PC-3 (cell line): Measurements from ENCODE around the gene MMD. TPM values are rescaled to one million over a fixed set of nuclear protein-coding genes. Genes with fewer than 3 reads are reported as not detected.

Experiments used
- ATAC-seq: fragments of 200-7000 bp; cut with Tn5 transposase; 2 replicates; pipeline ENCODE4 v1.9.1; 2020; ENCODE audit warnings: mild to moderate bottlenecking, moderate library complexity
- BruUV-seq: library from RNA; stranded (reverse); fragments of 400-500 nt; replicated peaks from 2 replicates; lab custom pipeline; 2021; lab: Mats Ljungman, UMichigan
- CTCF ChIA-PET: fragments of 300-600 bp; sonication (Branson Sonifier 250); formaldehyde crosslinking; loops from one replicate; lab custom pipeline; 2022; ENCODE audit warnings: antibody characterized with exemption; lab: Charles Lee
- POLR2A ChIA-PET: fragments of 300-600 bp; sonication (Branson Sonifier 250); formaldehyde crosslinking; loops from one replicate; lab custom pipeline; 2022; ENCODE audit warnings: antibody characterized with exemption; ENCODE audit not compliant: unreplicated experiment; lab: Charles Lee
- DNase-seq: peaks from one replicate; pipeline ENCODE4 v3.0.0-alpha.2; 2015
- H2AFZ ChIP-seq: fragments of 300-600 bp; sonication (generic); 2 replicates; pipeline ENCODE4 v1.6.0; 2016; ENCODE audit warnings: antibody characterized with exemption, low read length
- H3F3A ChIP-seq: fragments of 300-600 bp; sonication (generic); one replicate; pipeline ENCODE4 v1.6.0; 2017; ENCODE audit warnings: antibody characterized with exemption, low read length, control low read depth, mild to moderate bottlenecking; ENCODE audit not compliant: unreplicated experiment
- H3K27ac ChIP-seq: fragments of 300-600 bp; sonication (generic); 2 replicates; pipeline ENCODE4 v1.5.1; 2016; ENCODE audit warnings: mild to moderate bottlenecking, low read length
- H3K27me3 ChIP-seq: fragments of 300-600 bp; sonication (generic); 2 replicates; pipeline ENCODE4 v1.6.1; 2016; ENCODE audit warnings: low read length, mixed read lengths
- H3K36me3 ChIP-seq: fragments of 300-600 bp; sonication (generic); 2 replicates; pipeline ENCODE4 v1.6.1; 2016; ENCODE audit warnings: low read depth, mixed run types, low read length, mixed read lengths
- H3K4me1 ChIP-seq: fragments of 300-600 bp; sonication (generic); 2 replicates; pipeline ENCODE4 v1.5.1; 2016; ENCODE audit warnings: low read length; ENCODE audit not compliant: insufficient read depth
- H3K4me2 ChIP-seq: fragments of 300-600 bp; sonication (generic); 2 replicates; pipeline ENCODE4 v1.6.0; 2016; ENCODE audit warnings: low read length
- H3K4me3 ChIP-seq: fragments of 300-600 bp; sonication (generic); 2 replicates; pipeline ENCODE4 v1.5.1; 2016; ENCODE audit warnings: mild to moderate bottlenecking, low read length, mixed read lengths
- H3K79me2 ChIP-seq: fragments of 300-600 bp; sonication (generic); 2 replicates; pipeline ENCODE4 v1.6.1; 2017; ENCODE audit warnings: low read length, mixed read lengths
- H3K9ac ChIP-seq: fragments of 300-600 bp; sonication (generic); 2 replicates; pipeline ENCODE4 v1.6.0; 2016; ENCODE audit warnings: mild to moderate bottlenecking, low read length
- H3K9me2 ChIP-seq: fragments of 300-600 bp; sonication (generic); replicated peaks from 2 replicates; pipeline ENCODE4 v1.6.1; 2016; ENCODE audit warnings: mixed run types, low read length, mixed read lengths
- H3K9me3 ChIP-seq: fragments of 300-600 bp; sonication (generic); 2 replicates; pipeline ENCODE4 v1.6.1; 2016; ENCODE audit warnings: low read length, mixed read lengths
- H4K20me1 ChIP-seq: fragments of 300-600 bp; sonication (generic); 2 replicates; pipeline ENCODE4 v1.6.1; 2016; ENCODE audit warnings: low read length, mixed read lengths
- CTCF ChIP-seq: fragments of 300-600 bp; sonication (generic); conservative IDR thresholded peaks from 2 replicates; pipeline ENCODE4 v1.5.1; 2017; ENCODE audit warnings: antibody characterized with exemption, low read depth, mild to moderate bottlenecking, low read length
- EZH2 ChIP-seq: fragments of 300-600 bp; sonication (generic); IDR thresholded peaks from one replicate; pipeline ENCODE4 v1.6.1; 2017; ENCODE audit warnings: antibody characterized with exemption, mild to moderate bottlenecking, low read length; ENCODE audit not compliant: unreplicated experiment
- EZH2phosphoT487 ChIP-seq: fragments of 300-600 bp; sonication (generic); IDR thresholded peaks from 2 replicates; pipeline ENCODE4 v1.6.1; 2018; ENCODE audit warnings: mild to moderate bottlenecking, antibody characterized with exemption, low read length, borderline replicate concordance
- intact Hi-C: fragments of 100-400 bp; cut with micrococcal nuclease; formaldehyde crosslinking; loops from 2 replicates; pipeline ENCODE4 v1.9.0; 2023
- total RNA-seq: library from RNA; depleted of rRNA; stranded (reverse); fragments of >200 nt; gene quantifications from 2 replicates; pipeline ENCODE4 v1.2.3, GENCODE V29; 2014

MMD gene
- total RNA-seq, 1 experiment from 2014 or later = 24.1 TPM

GRCh38 chr17:55386796-55387332, 34.8 kb downstream of the MMD start:
- no peak overlapping the region for H3K4me3 ChIP-seq
- no peak for ATAC-seq
- H4K20me1 ChIP-seq = no peaks in the 10 kb centered on the region
- no peaks in the 10 kb centered on the region for H3K4me1 ChIP-seq
- POLR2A ChIA-PET = interaction anchor here (0.5 kb wide), 1 partner anchor 106 kb away, joined by 3 read pairs; no protein-coding TSS in a partner anchor
- no peak overlapping the region for H2AFZ ChIP-seq
- no peak overlapping the region for H3K27ac ChIP-seq
- no peaks in the 10 kb centered on the region for H3K36me3 ChIP-seq
- no peaks in the 10 kb centered on the region for H3K9me3 ChIP-seq
- H3K9ac ChIP-seq = no peak overlapping the region
- CTCF ChIA-PET = no interaction called here
- TF ChIP-seq EZH2phosphoT487 (no peak), CTCF (no peak), EZH2 (no peak)
- no peaks in the 10 kb centered on the region for H3K79me2 ChIP-seq
- H3K4me2 ChIP-seq = no peak overlapping the region
- 0 out of 2 replicates have a peak, but pooled peaks cover under 1% of the 10 kb centered on the region for H3K27me3 ChIP-seq
- BruUV-seq = no TSS peak
- intact Hi-C loops = no loop called here
- no peaks in the 10 kb centered on the region for H3K9me2 ChIP-seq
- no peaks in the 10 kb centered on the region for H3F3A ChIP-seq
- DNase-seq = no peak

- Histone ChIP-seq H2AFZ (no peak overlapping the region), H3K27ac (no peak overlapping the region), H3K4me2 (no peak overlapping the region), H3K36me3 (no peaks in the 10 kb centered on the region), H3K4me3 (no peak overlapping the region), H3K27me3 (0 out of 2 replicates have a peak, but pooled peaks cover 4% of the 10 kb centered on the region), H3F3A (no peaks in the 10 kb centered on the region), H3K9me3 (no peaks in the 10 kb centered on the region), H3K9me2 (no peaks in the 10 kb centered on the region), H3K4me1 (no peaks in the 10 kb centered on the region), H3K79me2 (no peaks in the 10 kb centered on the region), H3K9ac (no peak overlapping the region), H4K20me1 (no peaks in the 10 kb centered on the region)
- no TSS peak for BruUV-seq
- ATAC-seq (no peak), DNase-seq (no peak)
- TF ChIP-seq EZH2phosphoT487 (no peak), CTCF (no peak), EZH2 (no peak)
- intact Hi-C loops = no loop called here
- POLR2A ChIA-PET = no interaction called here
- CTCF ChIA-PET = no interaction called here
These were observed 36.9 kb downstream of the MMD start for GRCh38 chr17:55384643-55385232.
